Gastroesophageal sphincter (tissue), 3 donors: ENCODE results near the gene FBRSL1.
"Not testable (repeated sequence)": the region's sequence is repeated elsewhere in the genome, so short reads cannot be mapped to it uniquely, and the experiment has no call there.

Source experiments
- CTCF ChIP-seq, 4 experiments: fragments of 200-600 bp in 2 of 4; fragments of 450-650 bp in 2 of 4; sonication (generic) in 1 of 4; IDR thresholded peaks; one replicate each; pipeline ENCODE4 v1.5.1; 2017 to 2019; ENCODE audit warnings: antibody characterized with exemption in 4 of 4, mild to moderate bottlenecking in 2 of 4, moderate library complexity in 2 of 4
- EP300 ChIP-seq: sonication (generic); formaldehyde crosslinking; IDR thresholded peaks from one replicate; pipeline ENCODE4 v1.6.1; 2017; ENCODE audit warnings: antibody characterized with exemption, mild to moderate bottlenecking

- not testable (repeated sequence) for TF ChIP-seq EP300; CTCF (IDR thresholded peaks at IDR 0.05)
Observed at GRCh38 chr12:132440420-132440819, 49.5 kb upstream of the FBRSL1 start.
